Activated CD8-positive, alpha-beta memory T cell treated with anti-CD3 and anti-CD28 coated beads for 1 hour (primary cell): ENCODE data around the gene KATNB1.

Experiments used
- DNase-seq, 2 donors: peaks; one replicate each; pipeline ENCODE4 v3.0.0-alpha.2; 2020; ENCODE audit warnings: low read depth in 1 of 2; ENCODE audit errors: extremely low read depth in 1 of 2

The KATNB1 gene

DNA sequence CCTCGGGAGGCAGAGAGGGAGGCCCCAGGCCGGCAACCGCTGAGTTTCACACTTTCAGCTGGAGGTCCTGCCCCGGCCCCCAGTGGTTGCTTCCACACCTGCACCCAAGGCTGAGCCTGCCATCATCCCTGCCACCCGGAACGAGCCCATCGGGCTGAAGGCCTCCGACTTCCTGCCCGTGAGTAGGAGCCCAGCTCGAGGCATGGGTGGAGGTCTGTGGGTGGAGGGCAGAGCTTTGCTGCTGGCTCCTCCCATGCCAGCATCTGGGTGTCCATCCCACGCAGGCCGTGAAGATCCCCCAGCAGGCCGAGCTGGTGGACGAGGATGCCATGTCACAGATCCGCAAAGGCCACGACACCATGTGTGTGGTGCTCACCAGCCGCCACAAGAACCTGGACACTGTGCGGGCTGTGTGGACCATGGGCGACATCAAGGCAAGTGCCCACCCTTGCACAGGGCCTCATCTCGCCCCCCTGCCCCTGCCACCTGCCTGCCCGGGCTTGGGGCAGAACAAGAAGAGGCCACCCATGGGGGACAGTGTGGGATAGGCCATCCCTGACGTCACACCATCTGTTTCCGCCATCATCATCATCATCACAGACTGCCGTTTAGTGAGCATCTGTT, 19.6 kb downstream of the KATNB1 start:
- no peak for DNase-seq

DNA sequence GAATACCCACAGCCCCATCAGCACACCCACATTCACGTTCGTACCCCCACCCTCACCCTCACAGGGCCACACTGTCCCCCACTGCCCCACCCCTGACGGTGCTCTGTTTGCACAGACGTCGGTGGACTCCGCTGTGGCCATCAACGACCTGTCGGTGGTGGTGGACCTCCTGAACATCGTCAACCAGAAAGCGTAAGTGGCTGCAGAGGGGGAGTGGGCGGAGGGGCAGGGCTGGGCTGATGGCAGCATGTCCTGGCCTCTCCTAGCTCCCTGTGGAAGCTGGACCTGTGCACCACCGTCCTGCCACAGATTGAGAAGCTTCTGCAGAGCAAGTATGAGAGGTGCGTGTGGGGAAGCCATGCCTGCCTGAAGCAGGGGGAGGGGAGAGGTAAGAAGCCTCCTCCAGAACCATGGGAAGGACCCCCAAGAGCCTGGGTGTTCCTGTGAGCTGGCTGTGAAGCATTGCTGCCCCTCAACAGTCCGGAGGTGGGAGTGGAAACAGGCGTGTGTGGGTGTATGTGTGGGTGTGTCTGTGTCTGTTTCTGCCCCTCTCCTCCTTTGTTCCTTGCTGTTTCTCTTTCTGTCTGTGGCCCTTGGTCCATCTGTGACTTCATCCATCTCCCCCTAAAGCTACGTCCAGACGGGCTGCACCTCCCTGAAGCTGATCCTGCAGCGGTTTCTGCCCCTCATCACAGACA, 20.3 kb downstream of the KATNB1 start:
- no peak for DNase-seq

DNA sequence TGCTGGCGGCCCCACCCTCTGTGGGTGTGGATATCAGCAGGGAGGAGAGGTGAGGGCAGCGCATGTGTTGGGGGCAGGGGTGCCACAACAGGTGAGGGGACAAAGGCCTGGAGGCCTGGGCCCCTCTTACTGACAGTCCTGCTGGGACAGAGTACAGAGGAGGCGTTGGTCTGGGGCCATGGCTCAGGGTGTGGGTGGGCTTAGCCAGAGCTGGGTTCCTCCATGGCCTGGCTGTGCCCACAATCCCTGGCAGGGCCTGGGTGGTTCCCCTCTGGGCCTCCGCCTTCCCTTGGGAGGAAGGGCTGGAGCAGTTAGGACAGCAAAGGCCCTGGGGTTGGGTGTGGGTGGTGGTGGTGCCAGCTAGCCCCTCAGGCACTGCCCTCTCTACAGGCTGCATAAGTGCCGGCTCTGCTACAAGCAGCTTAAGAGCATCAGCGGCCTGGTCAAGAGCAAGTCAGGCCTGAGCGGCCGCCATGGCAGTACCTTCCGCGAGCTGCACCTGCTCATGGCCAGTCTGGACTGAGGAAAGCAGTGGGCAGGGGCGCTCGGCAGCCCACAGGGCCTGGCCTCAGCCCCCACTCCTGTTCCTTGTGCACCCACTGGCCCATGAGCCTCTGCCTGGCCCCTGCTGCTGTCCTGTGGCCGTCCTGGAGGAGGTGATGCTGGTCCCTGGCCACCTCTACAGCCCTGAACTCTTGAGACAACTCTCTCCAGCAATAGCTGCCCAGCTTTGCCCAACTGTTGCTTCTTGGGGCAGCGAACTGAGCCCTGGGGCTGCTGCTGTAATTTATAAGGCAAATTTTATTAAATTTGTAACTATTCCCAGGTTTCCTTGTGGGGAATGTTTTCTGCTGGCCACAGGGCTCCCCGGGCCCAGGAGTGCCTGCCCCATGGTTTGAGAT, 21.1 kb downstream of the KATNB1 start:
- no peak for DNase-seq

DNA sequence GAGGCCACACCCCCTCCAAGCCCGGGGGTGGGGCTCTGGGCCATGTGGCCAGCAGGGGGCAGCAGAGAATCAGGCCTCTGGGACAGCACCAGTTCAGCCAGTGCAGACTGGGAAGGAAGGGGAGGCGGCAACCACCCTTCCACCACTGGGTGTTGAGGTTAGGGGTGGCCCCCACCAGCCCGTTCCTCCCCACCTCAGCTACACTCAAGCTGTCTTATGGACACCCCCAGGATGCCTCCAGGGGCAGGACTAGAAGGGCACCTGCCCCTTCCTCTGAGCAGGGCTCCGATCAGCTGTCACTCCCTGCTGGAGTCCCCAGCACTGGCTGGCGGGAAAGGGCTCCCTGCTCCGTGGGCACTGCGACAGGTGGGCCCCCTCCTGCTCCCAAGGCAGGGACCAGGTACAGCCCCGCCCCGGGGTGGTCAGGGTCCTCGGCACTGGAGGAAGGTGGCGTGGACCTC, 21.8 kb downstream of the KATNB1 start:
- peak; percentile 67 to 83 for DNase-seq

DNA sequence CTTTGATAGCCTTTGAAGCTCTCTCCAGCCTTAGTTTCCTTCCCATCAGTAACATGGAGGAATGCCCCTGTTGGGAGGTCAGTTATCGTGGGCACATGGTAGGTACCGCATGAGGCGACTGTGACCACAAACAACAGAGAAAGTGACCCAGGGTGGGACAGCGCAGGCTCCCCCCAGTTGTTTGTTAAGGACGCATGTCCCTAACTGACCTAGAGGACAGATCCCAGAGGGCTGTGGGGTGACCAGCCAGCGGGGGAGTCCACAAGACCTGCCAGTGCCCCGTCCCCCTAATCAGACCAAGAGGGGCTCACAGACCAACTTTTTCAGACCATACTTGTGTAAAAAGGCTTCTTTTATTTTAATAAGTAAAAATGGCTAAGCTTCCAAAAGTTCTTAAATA, 22.3 kb downstream of the KATNB1 start:
- DNase-seq = no peak

DNA sequence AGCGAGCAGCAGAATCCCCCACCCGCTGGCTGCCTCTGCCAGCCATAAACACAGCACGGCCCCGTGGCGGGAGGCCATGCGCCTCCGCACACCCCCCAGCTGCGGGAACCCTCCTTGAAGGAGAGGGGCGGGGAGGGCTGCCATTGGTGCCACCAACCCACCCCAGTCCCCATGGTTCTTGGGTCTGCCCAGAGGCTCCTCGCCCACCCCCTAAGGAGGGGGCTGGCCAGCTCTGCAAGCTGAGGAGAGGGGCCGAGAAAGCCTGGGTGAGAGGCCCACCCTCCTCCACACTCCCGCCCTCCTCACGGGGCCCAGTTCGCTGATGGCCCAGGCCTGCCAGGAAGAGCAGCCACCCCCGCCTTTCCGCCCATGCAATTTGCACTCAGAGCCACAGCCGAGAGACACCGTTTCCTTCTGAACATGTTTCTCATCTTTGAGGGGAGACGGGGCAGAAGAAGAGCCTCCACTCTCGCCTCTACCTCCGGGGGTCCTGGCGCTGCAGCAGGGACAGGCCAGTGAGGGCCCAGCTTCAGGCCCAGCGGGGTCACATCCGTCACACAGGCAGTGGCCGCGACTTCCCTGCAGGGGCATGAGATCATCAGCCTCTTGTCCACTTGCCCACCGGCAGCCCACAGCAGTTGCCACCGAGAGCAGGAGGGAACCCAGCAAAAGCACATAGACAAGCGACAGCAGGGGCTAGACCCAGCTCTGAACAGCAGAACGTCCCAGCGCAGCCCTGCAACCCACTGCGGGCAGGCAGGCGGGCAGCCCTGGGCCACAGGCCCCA, 23.0 kb downstream of the KATNB1 start:
- DNase-seq = no peak

DNA sequence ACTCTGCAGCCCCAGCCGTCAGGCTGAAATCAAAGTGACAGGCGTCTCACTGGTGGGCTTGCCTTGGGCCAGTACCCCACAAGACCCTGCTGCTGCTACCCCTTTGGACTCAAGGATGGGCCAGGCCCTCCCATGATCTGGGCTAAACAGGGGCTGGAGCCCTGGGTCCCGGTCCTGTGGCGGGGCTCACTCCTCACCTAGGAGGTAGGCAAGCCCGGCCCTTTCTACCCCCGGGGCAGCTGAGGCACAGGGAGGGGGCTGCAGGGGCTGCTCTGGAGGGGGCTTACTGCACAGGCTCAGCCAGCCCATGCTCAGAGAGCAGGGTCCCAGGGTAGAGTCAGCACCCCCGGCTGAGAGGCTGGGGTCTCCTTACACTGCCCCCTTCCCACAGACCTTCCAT, 23.6 kb downstream of the KATNB1 start:
- no peak for DNase-seq

DNA sequence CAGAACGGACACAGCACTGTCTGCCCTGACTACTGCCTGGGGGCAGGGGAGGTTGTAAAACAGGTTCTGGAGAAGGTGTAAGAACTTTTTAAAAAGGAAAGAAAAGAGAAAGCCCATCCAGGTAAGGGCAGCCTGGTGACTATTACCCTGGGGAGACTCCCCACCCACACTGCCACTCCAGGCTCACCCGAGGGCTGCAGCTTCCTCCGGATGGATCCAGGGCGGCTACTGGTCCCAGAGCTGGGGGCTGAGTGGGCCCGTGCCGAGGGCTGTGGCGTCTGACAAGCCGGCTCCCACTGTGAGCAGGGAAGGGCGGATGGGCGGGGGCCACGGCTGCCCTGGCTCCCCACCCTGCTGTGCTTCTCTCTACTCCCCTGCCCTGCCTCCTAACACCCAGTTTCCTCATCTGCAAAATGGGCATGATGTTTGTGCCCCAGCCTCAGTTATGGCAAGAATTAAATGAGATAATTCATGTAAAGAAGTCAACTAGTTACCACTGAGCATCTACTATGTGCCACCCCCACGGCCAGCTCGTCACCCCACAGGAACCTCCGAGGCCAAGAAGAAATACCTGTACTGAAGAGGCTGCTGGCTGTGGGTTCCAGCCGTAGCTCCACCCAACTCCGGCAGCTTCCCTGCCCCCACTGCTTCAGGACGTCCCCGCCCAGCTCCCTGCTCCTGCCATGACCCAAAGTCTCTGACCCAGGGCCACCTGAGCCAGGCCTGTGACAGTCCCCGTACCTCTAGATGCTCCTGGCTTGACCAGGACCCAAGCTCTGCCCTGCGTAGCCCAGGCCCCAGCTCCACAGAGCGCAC, 24.2 kb downstream of the KATNB1 start:
- DNase-seq = no peak

DNA sequence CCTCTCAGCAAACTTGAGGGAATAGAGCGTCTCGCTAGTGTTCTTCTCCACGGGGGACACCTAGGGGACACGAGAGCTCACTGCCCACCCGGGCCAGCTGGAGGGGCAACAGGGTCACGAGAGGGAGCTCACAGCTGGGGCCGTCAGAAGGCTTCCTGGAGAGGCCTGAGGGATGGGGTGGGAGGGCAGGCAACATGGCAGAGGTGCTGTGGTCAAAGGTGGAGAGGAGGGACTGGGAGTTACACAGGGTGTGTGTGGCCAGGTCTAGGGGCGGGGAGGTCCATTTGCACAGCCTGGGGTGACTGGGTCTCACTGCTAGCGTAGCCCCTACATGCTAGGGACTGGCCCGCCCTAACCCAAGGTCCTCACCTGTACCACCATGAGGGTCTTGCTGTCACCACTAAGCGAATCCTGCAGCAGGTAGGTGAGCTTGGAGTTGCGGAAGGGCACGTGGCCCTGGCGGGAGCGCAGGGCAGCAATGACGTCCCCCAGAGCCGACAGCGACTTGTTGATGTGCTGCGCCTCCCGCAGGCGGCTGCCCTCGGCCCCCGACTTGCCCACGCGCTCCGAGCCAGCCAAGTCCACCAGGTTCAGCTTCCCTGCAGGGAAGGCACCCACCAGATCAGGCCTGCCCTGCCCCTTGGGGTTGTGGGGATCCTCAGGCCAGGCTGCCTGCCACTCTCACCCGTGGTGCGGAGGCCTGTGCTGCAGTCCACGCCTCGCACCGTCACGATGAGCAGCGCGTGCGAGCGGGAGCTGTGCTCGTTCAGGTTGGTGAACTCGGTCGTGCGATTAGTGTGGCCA, 25.0 kb downstream of the KATNB1 start:
- no peak for DNase-seq

DNA sequence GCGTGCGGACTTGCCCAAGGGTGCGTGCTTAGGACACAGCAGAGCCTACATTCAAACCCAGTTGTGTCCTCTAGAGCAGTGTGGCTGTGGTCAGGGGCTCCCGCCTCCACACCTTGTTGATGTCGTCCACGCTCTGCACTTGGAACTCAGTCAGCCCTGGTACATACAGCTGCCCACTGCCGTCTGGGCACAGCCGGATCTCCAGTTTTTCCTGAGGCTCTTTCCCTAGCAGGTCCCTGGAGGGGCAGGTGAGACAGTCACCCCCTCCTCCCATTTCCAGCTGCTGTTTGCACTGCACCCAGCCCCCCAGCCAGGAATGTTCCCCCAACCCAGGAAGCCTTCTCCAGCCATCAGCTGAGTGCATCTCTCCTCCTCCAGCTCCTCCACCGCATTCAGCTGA, 25.7 kb downstream of the KATNB1 start:
- DNase-seq = no peak

DNA sequence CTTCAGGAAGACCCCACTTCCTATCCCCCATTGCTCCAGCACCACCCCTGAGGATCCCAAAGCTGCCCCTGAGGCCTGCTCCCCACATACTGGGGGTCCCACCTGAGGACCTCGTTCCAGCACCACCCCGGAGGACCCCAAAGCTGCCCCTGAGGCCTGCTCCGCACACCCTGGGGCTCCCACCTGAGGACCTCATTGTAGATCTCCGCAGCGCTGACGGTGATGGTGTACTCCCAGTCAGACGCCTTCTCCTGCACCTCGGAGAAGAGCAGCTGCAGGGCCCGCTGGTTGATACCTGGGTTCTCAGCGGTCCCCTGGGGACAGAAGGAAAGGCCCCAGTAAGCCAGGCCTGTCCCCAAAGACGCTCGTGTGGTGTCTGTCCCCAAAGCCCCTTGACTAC, 26.4 kb downstream of the KATNB1 start:
- DNase-seq = no peak

DNA sequence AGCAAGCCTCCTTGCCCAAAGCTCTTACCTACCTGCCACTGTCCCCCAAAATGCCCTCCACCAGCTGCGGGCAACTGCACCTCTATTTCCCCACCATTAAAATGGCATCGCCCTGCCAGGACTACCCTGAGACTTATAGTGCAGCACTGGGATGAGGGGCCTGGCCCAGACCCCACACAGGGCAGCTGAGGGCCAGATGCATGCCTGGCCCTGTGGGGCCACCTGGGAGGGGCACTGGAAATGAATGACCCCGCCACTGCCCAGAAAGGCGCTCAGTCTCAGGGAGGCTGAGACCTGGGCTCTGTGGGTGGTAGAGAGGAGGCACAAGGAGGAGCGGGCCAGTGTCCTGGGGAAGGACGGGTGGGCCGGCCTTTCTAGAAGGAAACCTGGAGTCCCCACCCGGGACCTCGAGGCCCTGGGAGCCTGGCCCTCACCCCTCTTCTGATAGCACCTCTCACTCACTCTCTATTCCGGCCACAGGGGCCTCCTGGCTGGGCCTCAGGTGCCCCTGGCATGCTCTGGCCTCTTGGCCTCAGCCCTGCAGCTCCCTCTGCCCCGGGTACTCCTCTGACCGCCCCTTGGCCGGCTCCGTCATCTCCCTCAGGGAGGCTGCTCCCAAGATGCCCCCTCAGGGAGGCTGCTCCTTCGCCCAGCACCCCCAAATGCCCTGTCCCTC, 26.9 kb downstream of the KATNB1 start:
- DNase-seq = no peak

DNA sequence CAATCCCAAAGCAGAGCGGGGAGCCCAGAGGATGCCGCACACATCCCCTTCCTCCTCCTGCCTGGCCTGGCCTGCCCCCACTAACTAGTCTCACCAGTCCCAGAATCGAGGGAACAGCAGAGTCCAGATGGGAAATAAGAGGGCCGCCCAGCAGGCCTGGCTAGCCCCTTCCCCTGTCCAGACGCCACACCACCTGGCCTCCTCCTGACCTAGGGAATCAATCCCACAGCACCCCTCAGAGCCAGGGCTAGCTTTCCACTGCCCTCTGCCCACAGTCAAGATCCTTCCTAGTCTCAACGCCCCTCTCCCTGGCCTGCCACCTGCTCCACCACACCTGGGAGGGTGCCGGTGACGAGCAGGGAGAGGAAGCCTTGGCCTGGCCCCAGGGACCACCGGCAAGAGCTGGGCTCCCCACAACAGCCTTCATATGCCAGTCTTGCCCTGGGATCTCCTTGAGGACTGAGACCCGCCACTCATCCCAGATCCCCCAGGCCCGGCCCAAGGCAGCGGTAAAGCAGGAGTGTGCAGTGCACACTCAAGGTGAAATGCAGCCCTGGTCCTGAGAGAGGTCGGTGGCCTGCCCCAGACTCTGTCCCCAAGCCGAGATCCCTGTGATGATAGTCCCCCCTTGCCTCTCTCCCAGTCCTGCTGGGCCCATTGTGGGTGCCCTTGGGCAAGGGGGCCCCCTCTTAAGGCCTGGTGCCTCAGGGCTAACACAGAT, 27.9 kb downstream of the KATNB1 start:
- no peak for DNase-seq

DNA sequence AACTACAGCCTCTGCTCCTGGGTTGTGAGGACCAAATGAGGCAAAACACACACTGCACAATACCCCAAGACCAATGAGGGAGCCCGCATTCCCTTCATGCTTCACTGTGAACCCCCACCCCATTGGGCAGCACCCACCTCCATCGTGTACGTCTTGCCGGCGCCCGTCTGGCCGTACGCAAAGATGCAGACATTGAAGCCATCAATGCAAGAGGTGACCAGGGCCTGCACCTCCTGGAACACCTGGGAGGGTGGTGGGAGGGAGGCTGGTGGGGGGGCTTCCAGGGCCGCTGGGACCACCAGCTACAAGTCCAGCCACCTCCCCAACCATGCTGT, 28.4 kb downstream of the KATNB1 start:
- DNase-seq = no peak

DNA sequence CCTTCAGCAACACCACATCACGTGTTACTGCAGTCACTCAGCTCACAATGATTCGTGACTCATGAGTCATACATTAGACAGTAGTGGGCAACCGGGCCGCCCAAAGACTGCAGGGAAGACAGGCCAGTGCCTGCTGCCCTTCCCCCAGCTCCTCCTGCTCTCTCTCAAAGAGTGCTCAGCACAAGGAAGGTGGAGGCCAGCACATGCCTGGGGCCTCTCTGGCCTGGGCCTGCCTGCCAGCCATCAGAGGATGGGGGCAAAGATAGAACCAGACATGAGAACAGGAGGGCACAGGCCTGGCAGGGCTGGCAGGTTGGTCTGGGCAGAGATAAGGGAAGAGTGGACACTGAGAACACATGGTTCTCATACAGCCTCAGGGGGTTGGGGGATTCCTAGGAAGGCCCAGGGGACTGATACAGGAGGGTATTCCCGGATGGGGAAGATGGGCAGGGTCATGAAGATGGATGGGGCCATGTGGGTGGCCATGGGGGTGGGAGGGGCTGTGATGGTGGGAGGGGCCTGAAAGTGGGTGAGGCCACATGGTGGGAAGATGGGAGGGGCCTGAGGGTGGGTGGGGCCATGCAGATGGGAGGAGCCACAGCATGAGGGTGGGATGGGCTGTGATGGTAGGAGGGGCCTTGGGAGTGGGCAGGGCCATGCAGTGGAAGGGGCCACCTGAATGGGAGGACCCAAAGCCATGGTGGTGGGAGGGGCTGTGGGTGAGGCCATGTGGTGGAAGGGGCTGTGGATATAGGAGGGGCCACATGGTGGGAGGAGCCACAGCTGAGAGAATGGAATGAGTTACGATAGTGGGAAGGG, 29.0 kb downstream of the KATNB1 start:
- DNase-seq = no peak

DNA sequence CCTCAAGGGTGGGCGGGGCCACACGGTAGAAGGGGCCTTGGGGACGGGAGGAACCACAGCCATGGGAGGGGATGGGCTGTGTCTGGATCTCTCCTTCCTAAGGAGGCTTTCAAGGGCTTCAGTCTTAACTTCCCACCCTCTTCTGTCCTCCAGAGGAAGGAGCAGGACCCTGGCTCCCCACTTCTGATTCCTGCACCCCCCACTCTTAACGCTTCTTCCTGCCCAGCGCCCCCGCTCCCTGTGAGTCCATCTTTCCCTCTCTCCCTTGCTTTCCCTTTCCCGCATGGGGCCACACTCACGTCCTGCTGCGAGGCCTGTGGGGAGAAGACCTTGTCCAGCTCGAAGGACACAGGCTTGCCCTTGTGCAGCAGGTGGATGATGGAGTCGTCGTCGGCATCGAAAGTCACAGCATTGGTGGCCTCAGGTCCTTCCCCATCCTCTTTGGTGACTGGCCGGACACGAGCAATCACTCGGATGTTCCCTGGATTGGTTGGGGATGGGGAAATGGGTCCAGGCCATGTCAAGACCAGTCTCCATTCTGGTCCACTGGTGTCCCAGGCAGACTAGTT, 29.7 kb downstream of the KATNB1 start:
- no peak for DNase-seq

DNA sequence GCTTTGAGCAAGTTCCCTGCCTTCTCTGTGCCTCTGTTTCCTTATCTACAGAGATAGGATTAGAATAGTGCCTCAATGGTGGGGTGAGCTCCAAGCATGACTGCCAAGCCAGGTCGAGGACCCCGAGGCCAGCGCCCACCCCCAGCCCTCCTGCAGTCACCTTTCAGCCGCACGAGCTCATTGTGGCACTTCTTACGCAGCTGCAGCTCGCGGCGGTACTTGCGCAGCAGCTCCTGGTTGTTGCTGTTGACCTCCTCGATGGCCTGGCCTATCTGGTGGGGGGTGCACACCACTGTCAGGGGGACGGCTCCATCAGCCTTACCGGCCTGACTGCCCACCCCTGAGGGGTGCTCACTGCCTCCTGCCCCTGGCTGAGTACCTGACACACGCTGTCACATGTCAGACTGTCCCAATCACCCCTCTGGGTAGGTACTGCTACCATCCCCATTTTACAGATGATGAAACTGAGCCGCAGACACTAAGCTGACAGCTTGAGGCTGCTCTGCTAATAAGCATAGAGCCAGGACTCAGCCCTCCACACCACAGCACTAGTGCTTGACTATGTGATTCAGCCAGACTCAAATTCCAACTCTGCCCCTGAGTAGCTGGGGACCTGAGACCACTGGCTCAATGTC, 31.3 kb downstream of the KATNB1 start:
- no peak for DNase-seq
